NK-92 (cell line): ENCODE measurements around the gene DAP3.
"Not testable (repeated sequence)": the region's sequence is repeated elsewhere in the genome, so short reads cannot be mapped to it uniquely, and the experiment has no call there.

Experiments used
- DNase-seq: peaks from one replicate; lab custom pipeline; 2025; ENCODE audit not compliant: unreplicated experiment; lab: John Stamatoyannopoulos, UW

Gene DAP3

DNA sequence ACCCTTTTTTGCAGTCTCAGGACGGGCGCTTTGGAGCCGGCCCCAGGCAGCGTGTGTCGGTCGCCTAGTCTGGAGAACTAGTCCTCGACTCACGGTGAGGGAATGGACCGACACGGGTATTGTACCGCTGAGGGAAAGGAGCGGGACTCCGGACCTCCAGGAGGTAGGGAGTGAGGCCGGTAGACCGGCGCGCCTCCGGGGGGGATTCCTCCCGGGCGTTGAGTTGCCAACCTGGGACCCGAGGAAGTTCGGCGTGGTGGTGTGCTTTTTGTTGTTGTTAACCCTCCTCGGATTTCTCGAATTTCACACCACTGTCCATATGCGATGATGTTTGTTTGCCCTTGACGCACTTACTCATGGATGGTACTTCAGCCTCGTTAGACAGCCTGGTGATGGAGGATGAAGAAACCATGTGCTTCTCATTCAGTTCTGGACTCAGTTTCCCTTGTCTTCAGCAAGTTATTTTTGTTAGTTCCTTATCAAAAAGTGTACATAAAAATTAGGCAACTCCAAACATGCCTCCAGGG, at the start of gene DAP3:
Gene DAP3 (plus strand): TSS at position 11 of the 527 bp plus-strand sequence. CDS start 20,689 bp downstream, outside the sequence.
- not testable (repeated sequence) for DNase-seq

- no peak for DNase-seq
These were observed 48.5 kb upstream of the DAP3 start for GRCh38 chr1:155640367-155640766.

DNA sequence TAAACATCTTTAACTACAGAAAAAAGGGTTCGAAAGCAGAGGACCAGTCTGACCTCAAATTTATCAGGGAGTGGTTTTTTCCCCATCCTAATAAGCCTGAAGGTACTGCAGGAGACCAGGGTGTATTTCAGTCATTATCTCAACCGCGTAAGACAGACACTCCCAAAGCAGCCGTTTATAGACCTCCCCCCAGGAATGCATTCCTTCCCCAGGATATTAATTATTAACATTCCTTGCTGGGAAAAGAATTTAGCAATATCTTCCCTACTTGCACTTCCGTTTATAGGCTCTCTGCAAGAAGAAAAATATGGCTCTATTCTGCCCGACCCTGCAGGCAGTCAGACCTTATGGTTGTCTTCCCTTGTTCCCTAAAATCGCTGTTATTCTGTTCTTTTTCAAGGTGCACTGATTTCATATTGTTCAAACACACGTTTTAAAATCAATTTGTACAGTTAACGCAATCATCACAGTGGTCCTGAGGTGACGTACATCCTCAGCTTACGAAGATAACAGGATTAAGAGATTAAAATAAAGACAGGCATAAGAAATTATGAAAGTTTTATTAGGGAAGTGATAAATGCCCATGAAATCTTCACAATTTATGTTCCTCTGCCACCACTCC, 46.2 kb upstream of the DAP3 start:
- DNase-seq, result not testable (repeated sequence)

- no peak for DNase-seq
These were observed 45.7 kb upstream of the DAP3 start for GRCh38 chr1:155643230-155643629.

- DNase-seq, result no peak
These were observed 43.8 kb upstream of the DAP3 start for GRCh38 chr1:155645034-155645598.

DNA sequence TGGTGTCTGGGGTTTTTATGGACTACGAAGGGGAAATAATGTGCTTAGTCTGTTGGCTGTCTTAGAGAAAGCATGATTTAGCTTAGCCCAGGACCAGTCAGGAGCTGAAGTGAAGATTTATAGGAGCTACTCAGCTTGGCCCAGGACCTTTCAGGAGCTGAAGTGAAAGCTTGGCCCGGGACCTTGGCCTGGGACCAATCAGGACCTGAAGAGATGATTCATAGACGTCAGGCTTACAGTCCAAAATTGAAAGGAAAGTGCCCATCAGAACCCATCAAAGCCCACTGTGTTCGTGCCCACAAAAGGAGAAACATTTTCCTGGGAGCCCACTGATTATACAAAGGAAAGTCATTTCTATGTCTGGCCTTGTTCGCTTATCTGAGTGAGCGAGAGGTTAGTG, 43.2 kb upstream of the DAP3 start:
- DNase-seq, result no peak

DNA sequence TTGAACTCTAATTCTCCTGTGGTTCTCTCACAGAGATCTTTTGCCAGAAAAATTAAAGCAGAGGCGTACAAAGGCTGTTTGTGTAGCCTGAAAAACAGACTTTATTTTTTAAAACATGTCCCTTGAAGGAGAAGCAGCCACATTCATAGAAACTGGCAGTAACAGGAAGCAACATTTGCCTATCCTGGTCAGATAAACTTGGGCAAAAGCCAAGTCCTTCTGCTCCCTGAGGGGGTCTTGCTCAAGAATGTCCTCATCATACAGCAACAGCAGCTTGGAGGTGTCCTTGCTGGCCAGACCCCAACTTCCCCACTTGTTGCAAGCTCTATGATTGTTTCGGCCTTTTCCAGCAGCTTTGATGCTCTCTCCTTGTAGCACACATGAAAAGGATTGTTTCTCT, 42.6 kb upstream of the DAP3 start:
- no peak for DNase-seq

- DNase-seq, result no peak
These were observed 40.4 kb upstream of the DAP3 start for GRCh38 chr1:155648207-155649147.

- DNase-seq, result no peak
These were observed 39.2 kb upstream of the DAP3 start for GRCh38 chr1:155649676-155650075.

- no peak for DNase-seq
These were observed 38.6 kb upstream of the DAP3 start for GRCh38 chr1:155650231-155650757.

DNA sequence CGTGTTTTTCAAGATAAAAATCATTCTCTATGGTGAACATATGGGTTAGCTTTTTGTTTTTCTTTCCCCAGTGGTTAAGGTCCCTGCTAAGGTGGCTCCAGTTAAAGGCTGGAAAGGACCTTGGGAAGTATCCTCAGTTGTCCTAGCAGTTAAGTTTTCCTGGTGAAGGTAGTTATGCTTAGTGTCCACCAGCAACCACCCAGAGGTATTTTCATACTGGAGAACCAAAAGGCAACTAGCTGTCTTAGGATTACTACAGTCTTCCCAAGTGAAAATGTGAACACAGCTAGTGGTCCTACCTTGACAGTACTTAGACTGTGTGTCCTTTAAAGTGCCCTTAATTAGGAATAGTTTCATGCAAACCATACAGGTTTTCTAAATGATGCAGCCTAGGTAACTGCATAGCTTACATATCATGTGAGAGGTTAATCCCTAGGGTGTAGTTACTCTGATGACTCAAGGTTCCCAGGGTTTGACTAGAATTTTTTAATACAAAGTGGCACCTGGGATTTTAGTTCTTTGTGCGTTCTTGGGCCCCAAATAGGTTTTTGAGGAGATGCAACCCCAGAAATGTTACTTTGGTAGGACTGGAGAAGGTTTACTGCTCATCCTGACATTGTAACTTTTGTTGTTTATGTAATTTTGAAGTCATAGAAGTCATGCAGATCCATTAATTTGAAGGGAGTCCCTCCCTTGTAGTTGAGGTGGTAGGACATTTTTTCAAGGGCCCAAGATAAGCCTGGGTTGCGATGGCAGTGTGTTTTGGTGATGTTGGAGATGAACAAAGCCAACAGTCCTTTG, 36.8 kb upstream of the DAP3 start:
- DNase-seq, result no peak

DNA sequence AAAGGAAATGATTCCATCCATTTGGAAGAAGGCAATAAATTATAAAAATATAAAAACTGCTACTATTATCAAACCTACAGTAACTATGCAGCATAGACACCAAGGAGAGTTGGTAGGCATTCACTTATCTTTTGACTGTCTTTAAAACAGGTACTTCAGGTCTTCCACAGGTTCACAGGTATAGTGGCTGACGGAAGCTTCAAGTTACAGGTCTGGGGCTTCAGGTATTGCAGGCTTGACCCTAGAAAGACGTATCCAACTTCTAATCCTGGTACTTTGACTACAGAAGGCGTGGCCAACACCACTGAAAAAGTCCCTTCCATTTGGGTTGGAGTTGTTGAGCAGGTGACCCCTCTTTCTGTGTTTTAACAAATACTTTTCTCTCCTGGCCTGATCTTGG, 35.9 kb upstream of the DAP3 start:
- no peak for DNase-seq

- no peak for DNase-seq
These were observed 31.4 kb upstream of the DAP3 start for GRCh38 chr1:155657463-155657862.

GRCh38 chr1:155661239-155661638, 27.7 kb upstream of the DAP3 start:
- not testable (repeated sequence) for DNase-seq

DNA sequence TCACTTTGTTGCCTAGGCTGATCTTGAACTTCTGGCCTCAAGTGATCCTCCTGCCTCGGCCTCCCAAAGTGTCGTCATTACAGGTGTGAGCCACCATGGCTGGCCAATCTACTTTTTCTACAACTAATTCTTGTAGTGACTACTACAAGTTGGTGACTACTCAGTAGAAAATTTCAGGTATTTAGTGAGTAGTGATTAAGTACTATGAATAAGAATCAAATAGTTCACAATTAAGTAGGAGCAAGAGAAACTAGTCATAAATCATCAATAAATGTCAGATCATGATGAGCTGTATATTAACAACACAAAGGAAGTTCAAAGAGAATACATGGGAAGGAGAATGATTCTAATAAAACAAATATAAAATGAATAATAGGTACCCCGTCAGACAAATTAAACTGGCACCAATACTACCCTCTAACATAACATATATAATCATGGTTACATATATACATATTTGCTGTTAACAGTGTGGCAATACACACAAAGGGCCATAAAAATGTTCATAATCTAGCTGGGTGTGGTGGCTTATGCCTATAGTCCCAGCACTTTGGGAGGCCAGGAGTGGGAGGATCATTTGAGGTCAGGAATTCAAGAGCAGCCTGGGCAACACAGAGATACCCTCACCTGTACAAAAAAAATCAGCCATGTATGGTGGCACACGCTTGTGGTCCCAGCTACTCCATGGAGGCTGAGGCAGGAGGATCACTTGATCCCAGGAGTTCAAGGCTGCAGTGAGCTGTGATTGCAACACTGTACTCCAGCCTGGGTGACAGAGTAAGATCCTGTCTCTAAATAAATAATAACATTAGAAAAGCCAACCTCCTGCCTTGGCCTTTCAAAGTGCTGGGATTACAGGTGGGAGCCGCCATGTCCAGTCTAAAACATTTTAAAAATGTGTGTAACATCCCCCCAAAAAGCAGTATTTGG, 19.4 kb upstream of the DAP3 start:
- no peak for DNase-seq

GRCh38 chr1:155671750-155672149, 17.1 kb upstream of the DAP3 start:
- DNase-seq, result no peak

GRCh38 chr1:155673003-155673402, 15.9 kb upstream of the DAP3 start:
- DNase-seq, result no peak

- no peak for DNase-seq
These were observed 10.9 kb upstream of the DAP3 start for GRCh38 chr1:155678027-155678426.

- not testable (repeated sequence) for DNase-seq
These were observed 9.9 kb upstream of the DAP3 start for GRCh38 chr1:155678992-155679391.

DNA sequence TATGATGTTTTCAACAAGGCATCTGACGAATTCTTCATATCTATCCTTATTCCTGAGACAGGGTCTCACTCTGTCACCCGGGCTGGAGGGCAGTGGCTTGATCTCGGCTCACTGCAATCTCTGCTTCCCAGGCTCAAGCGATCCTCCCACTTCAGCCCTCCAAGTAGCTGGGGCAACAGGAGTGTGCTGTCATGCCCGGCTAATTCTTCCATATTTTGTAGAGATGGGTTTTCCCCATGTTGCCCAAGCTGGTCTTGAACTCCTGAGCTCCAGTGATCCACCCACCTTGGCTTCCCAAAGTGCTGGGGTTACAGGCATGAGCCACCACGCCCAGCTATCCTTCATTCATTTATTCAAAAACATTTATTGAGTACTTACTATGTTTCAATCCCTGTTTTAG, 8.4 kb upstream of the DAP3 start:
- DNase-seq, result no peak
